NCI-H524 treated with DMSO at 0.1 percent for 48 hours (cell line): ENCODE results near the gene DNM3.

ENCODE experiments used
- DNase-seq: peaks from one replicate; lab custom pipeline; 2025; lab: John Stamatoyannopoulos, UW

The DNM3 gene

GRCh38 chr1:172177849-172178248 is 336.6 kb downstream of the DNM3 start:
- no peak for DNase-seq

GRCh38 chr1:172178886-172179285 is 337.6 kb downstream of the DNM3 start:
- no peak for DNase-seq

GRCh38 chr1:172179918-172180317 is 338.6 kb downstream of the DNM3 start:
- DNase-seq = no peak

GRCh38 chr1:172180501-172181285 is 339.4 kb downstream of the DNM3 start:
- no peak for DNase-seq

- no peak for DNase-seq
These were observed 343.4 kb downstream of the DNM3 start for GRCh38 chr1:172184506-172185191.

GRCh38 chr1:172185211-172185610 is 343.9 kb downstream of the DNM3 start:
- DNase-seq = no peak

GRCh38 chr1:172185996-172186395 is 344.7 kb downstream of the DNM3 start:
- no peak for DNase-seq

GRCh38 chr1:172201572-172201971 is 360.3 kb downstream of the DNM3 start:
- DNase-seq = no peak

- DNase-seq = no peak
These were observed 362.0 kb downstream of the DNM3 start for GRCh38 chr1:172203135-172203823.

- DNase-seq = no peak
These were observed 362.6 kb downstream of the DNM3 start for GRCh38 chr1:172203902-172204301.

- DNase-seq = no peak
These were observed 365.0 kb downstream of the DNM3 start for GRCh38 chr1:172206256-172206655.

GRCh38 chr1:172208635-172209034 is 367.3 kb downstream of the DNM3 start:
- DNase-seq = no peak

- no peak for DNase-seq
These were observed 369.9 kb downstream of the DNM3 start for GRCh38 chr1:172211221-172211620.

- DNase-seq = no peak
These were observed 370.8 kb downstream of the DNM3 start for GRCh38 chr1:172212124-172212523.

- no peak for DNase-seq
These were observed 373.7 kb downstream of the DNM3 start for GRCh38 chr1:172215006-172215405.

- peak; percentile 57 for DNase-seq
These were observed 378.7 kb downstream of the DNM3 start for GRCh38 chr1:172219966-172220365.

- DNase-seq = peak; percentile 91
These were observed 379.1 kb downstream of the DNM3 start for GRCh38 chr1:172220376-172220775.

GRCh38 chr1:172221436-172221835 is 380.1 kb downstream of the DNM3 start:
- DNase-seq = no peak

GRCh38 chr1:172224871-172225270 is 383.6 kb downstream of the DNM3 start:
- DNase-seq = no peak

GRCh38 chr1:172229942-172230341 is 388.6 kb downstream of the DNM3 start:
- DNase-seq = no peak

- DNase-seq = no peak
These were observed 389.2 kb downstream of the DNM3 start for GRCh38 chr1:172230526-172230925.

- no peak for DNase-seq
These were observed 395.7 kb downstream of the DNM3 start for GRCh38 chr1:172236958-172237357.

GRCh38 chr1:172238158-172238557 is 396.9 kb downstream of the DNM3 start:
- DNase-seq = no peak
